Endothelial cell (in vitro differentiated cells): ENCODE data around the gene KRT6A. TPM values are rescaled to one million over a fixed set of nuclear protein-coding genes. Genes with fewer than 3 reads are reported as not detected.

ENCODE experiments used
- DNase-seq: peaks from one replicate; pipeline ENCODE4 v3.0.0; 2021; ENCODE audit warnings: low spot score
- H3K27ac Mint-ChIP-seq: one replicate; pipeline ENCODE4 v1.8.0; 2021; ENCODE audit warnings: mixed read lengths, inconsistent platforms; ENCODE audit not compliant: unreplicated experiment
- H3K27me3 Mint-ChIP-seq: one replicate; pipeline ENCODE4 v1.8.0; 2021; ENCODE audit warnings: mild to moderate bottlenecking, moderate library complexity, mixed read lengths, inconsistent platforms; ENCODE audit not compliant: unreplicated experiment
- H3K36me3 Mint-ChIP-seq: one replicate; pipeline ENCODE4 v1.8.0; 2021; ENCODE audit warnings: mild to moderate bottlenecking, low read depth, mixed read lengths, inconsistent platforms; ENCODE audit not compliant: unreplicated experiment
- H3K4me1 Mint-ChIP-seq: one replicate; pipeline ENCODE4 v1.8.0; 2021; ENCODE audit warnings: mild to moderate bottlenecking, mixed read lengths, inconsistent platforms; ENCODE audit not compliant: unreplicated experiment
- H3K4me3 Mint-ChIP-seq: one replicate; pipeline ENCODE4 v1.8.0; 2021; ENCODE audit warnings: mild to moderate bottlenecking, mixed read lengths, inconsistent platforms; ENCODE audit not compliant: unreplicated experiment
- H3K9me3 Mint-ChIP-seq: one replicate; pipeline ENCODE4 v1.8.0; 2021; ENCODE audit warnings: mixed read lengths, inconsistent platforms; ENCODE audit not compliant: unreplicated experiment
- total RNA-seq: library from RNA; stranded (reverse); fragmentation: NEBNext Ultra II Directional; extraction: Animal tissue kit (Norgen Biotek cat#: 25700); gene quantifications from one replicate; pipeline ENCODE4 v1.2.1, GENCODE V29; 2021; ENCODE audit not compliant: unreplicated experiment
- TF ChIP-seq, protein P1 (sequence below): fragments of 200-600 bp; sonication (generic); IDR thresholded peaks from one replicate; pipeline ENCODE4 v1.5.0; 2021; ENCODE audit warnings: antibody characterized with exemption; ENCODE audit not compliant: unreplicated experiment

KRT6A gene
- total RNA-seq, 1 donor from 2014 or later = not detected

- Mint-ChIP-seq H3K4me1 (no peaks in the 10 kb centered on the region), H3K36me3 (no peaks in the 10 kb centered on the region), H3K4me3 (no peak overlapping the region), H3K9me3 (no peaks in the 10 kb centered on the region), H3K27ac (no peak overlapping the region), H3K27me3 (no peaks in the 10 kb centered on the region)
- DNase-seq = no peak
- TF ChIP-seq, protein P1, sequence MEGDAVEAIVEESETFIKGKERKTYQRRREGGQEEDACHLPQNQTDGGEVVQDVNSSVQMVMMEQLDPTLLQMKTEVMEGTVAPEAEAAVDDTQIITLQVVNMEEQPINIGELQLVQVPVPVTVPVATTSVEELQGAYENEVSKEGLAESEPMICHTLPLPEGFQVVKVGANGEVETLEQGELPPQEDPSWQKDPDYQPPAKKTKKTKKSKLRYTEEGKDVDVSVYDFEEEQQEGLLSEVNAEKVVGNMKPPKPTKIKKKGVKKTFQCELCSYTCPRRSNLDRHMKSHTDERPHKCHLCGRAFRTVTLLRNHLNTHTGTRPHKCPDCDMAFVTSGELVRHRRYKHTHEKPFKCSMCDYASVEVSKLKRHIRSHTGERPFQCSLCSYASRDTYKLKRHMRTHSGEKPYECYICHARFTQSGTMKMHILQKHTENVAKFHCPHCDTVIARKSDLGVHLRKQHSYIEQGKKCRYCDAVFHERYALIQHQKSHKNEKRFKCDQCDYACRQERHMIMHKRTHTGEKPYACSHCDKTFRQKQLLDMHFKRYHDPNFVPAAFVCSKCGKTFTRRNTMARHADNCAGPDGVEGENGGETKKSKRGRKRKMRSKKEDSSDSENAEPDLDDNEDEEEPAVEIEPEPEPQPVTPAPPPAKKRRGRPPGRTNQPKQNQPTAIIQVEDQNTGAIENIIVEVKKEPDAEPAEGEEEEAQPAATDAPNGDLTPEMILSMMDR = no peak
Measured at GRCh38 chr12:52539083-52539820, 46.2 kb upstream of the KRT6A start.

DNA sequence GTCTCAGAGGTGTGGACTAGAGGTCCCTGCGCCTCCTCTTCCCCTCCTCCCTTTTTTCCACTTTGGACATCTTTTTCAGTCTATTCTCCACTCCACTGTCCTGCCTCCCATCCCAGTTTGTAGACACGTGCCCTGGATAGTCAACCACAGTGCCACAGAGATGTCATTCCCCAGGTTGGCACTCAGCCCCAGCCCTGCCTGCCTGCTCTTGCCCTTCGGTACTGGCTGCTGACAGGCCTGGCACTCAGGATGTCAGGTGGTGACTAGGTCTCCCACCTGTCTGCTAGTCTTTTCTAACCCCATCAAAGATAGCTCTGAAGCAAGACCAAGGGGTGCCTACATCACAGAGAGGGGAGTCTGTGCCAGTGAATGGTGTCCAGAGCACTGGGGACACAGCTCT is 44.0 kb upstream of the KRT6A start:
- H3K4me1 Mint-ChIP-seq = no peaks in the 10 kb centered on the region
- H3K4me3 Mint-ChIP-seq = no peak overlapping the region
- H3K27ac Mint-ChIP-seq = no peak overlapping the region
- TF ChIP-seq, protein P1 = no peak
- no peaks in the 10 kb centered on the region for H3K9me3 Mint-ChIP-seq
- no peak for DNase-seq
- H3K36me3 Mint-ChIP-seq = no peaks in the 10 kb centered on the region
- H3K27me3 Mint-ChIP-seq = peaks cover 1% of the 10 kb centered on the region

GRCh38 chr12:52535574-52535973 is 42.5 kb upstream of the KRT6A start:
- H3K4me1 Mint-ChIP-seq = no peaks in the 10 kb centered on the region
- no peaks in the 10 kb centered on the region for H3K9me3 Mint-ChIP-seq
- no peak for DNase-seq
- no peaks in the 10 kb centered on the region for H3K36me3 Mint-ChIP-seq
- no peak overlapping the region for H3K4me3 Mint-ChIP-seq
- TF ChIP-seq, protein P1 = no peak
- H3K27me3 Mint-ChIP-seq = peaks cover 1% of the 10 kb centered on the region
- no peak overlapping the region for H3K27ac Mint-ChIP-seq

DNA sequence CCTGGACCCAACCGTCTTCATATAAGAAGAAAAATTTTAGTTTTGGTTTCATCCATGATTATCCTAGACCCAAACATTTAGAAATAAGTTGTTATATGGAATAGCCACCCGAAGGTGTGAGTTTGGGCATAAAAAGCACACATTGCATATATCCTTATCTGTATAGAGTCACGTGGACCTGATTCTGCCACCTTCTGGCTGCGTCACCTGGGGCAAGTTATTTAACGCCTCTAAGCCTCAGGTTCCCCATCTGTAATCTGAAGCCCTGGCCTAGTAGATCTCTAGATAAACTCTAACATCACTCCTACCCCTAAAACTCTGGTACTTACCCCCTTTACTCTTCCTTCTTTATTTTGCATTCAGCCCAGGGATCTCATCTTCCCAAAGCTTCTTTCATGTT is 41.4 kb upstream of the KRT6A start:
- DNase-seq = no peak
- no peak overlapping the region for H3K4me3 Mint-ChIP-seq
- TF ChIP-seq, protein P1 = no peak
- H3K27me3 Mint-ChIP-seq = peaks cover 1% of the 10 kb centered on the region
- no peaks in the 10 kb centered on the region for H3K36me3 Mint-ChIP-seq
- H3K4me1 Mint-ChIP-seq = no peaks in the 10 kb centered on the region
- no peaks in the 10 kb centered on the region for H3K9me3 Mint-ChIP-seq
- no peak overlapping the region for H3K27ac Mint-ChIP-seq

DNA sequence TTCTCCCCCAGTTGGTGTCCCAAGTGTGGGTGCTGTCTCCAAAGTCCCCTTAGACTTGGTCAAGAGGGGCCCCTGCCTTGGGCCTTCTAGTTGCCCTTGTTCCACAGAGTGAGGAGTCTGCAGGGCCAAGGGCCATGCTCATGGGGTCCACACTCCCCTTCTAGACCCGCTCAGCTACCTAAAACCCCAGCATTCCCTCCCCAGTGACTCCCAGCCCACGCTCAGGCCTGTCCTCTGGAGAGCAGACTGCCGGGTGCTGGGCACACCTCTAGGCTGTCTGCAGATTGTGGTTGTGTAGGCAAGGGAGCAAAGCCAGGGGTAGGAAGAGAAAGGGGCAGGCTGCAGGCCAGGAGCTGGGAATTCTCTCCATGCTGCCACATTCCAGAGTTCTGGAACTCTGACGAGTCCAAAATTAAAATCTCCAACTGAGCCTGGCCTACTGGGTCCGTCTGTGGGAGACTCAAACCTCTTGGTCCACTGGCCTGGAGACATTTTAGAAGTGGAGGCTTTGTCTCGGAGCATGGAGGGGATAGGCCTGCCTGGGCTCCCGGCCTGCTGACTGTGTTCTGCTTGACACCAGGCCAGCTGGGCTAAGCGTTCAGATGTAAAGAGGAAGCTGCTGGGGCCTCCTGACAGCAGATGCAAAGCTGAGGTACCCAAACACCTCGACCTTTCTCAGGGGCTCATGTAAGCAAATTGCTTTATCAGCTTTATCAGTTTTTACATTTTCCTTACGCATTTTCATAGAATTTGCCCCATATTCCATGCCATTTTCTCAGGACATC is 40.8 kb upstream of the KRT6A start:
- Mint-ChIP-seq H3K4me1 (no peaks in the 10 kb centered on the region), H3K27ac (no peak overlapping the region), H3K36me3 (no peaks in the 10 kb centered on the region), H3K27me3 (peaks cover 1% of the 10 kb centered on the region), H3K9me3 (no peaks in the 10 kb centered on the region), H3K4me3 (no peak overlapping the region)
- TF ChIP-seq, protein P1 = no peak
- DNase-seq = no peak
